SK-N-SH treated with all-trans-retinoic acid at 6 μM for 48 hours (cell line): ENCODE results near the gene PRIMPOL.

Source experiments
- ATAC-seq: fragments of 200-7000 bp; cut with Tn5 transposase; 3 replicates; pipeline ENCODE4 v1.9.1; 2020; ENCODE audit warnings: mild to moderate bottlenecking, moderate library complexity
- BACH2 ChIP-seq: fragments of 250-450 bp; sonication (Bioruptor Pico); IDR thresholded peaks from 2 replicates; pipeline ENCODE4 v1.9.0; 2021; ENCODE audit warnings: mild to moderate bottlenecking, borderline replicate concordance
- CSDC2 ChIP-seq: fragments of 250-450 bp; sonication (Bioruptor Pico); IDR thresholded peaks from 2 replicates; pipeline ENCODE4 v1.5.0; 2020; ENCODE audit warnings: mild to moderate bottlenecking, moderate library complexity
- ESRRG ChIP-seq: fragments of 250-450 bp; sonication (Bioruptor Pico); IDR thresholded peaks from 2 replicates; pipeline ENCODE4 v1.6.1; 2021; ENCODE audit warnings: mild to moderate bottlenecking
- GLIS3 ChIP-seq: fragments of 250-450 bp; sonication (Bioruptor Pico); IDR thresholded peaks from 2 replicates; pipeline ENCODE4 v1.5.0; 2020; ENCODE audit warnings: mild to moderate bottlenecking, moderate library complexity
- ISL1 ChIP-seq: fragments of 250-450 bp; sonication (Bioruptor Pico); IDR thresholded peaks from 2 replicates; pipeline ENCODE4 v2.1.2; 2022; ENCODE audit warnings: mild to moderate bottlenecking, moderate library complexity
- OSR1 ChIP-seq: fragments of 250-450 bp; sonication (Bioruptor Pico); IDR thresholded peaks from 2 replicates; pipeline ENCODE4 v1.8.0; 2022; ENCODE audit warnings: moderate library complexity, mild to moderate bottlenecking, inconsistent platforms
- RARB ChIP-seq: fragments of 250-450 bp; sonication (Bioruptor Pico); IDR thresholded peaks from 2 replicates; pipeline ENCODE4 v1.8.0; 2021; ENCODE audit warnings: mild to moderate bottlenecking, moderate library complexity
- SNAI2 ChIP-seq: fragments of 250-450 bp; sonication (Bioruptor Pico); IDR thresholded peaks from 2 replicates; pipeline ENCODE4 v1.5.0; 2020; ENCODE audit warnings: mild to moderate bottlenecking, moderate library complexity
- TCF4 ChIP-seq: fragments of 250-450 bp; sonication (Bioruptor Pico); IDR thresholded peaks from 2 replicates; pipeline ENCODE4 v1.8.0; 2021; ENCODE audit warnings: mild to moderate bottlenecking, moderate library complexity, borderline replicate concordance
- TOX ChIP-seq: fragments of 250-450 bp; sonication (Bioruptor Pico); IDR thresholded peaks from 2 replicates; pipeline ENCODE4 v1.8.0; 2021; ENCODE audit warnings: mild to moderate bottlenecking, moderate library complexity, borderline replicate concordance
- ZC3H10 ChIP-seq: fragments of 250-450 bp; sonication (Bioruptor Pico); IDR thresholded peaks from 2 replicates; pipeline ENCODE4 v1.5.1; 2021; ENCODE audit warnings: mild to moderate bottlenecking, moderate library complexity
- ZFP3 ChIP-seq: fragments of 250-450 bp; sonication (Bioruptor Pico); IDR thresholded peaks from 2 replicates; pipeline ENCODE4 v1.5.0; 2020; ENCODE audit warnings: mild to moderate bottlenecking, moderate library complexity
- ZFP30 ChIP-seq: fragments of 450-650 bp; formaldehyde crosslinking; IDR thresholded peaks from 2 replicates; pipeline ENCODE4 v1.5.0; 2022; ENCODE audit warnings: mild to moderate bottlenecking, moderate library complexity
- ZNF565 ChIP-seq: fragments of 450-650 bp; formaldehyde crosslinking; conservative IDR thresholded peaks from 2 replicates; pipeline ENCODE4 v1.5.0; 2020; ENCODE audit warnings: low read depth, mild to moderate bottlenecking, moderate library complexity
- ZNF70 ChIP-seq: fragments of 450-650 bp; formaldehyde crosslinking; IDR thresholded peaks from 2 replicates; pipeline ENCODE4 v1.5.0; 2020; ENCODE audit warnings: mild to moderate bottlenecking, moderate library complexity
- ZNF8 ChIP-seq: fragments of 450-650 bp; formaldehyde crosslinking; IDR thresholded peaks from 2 replicates; pipeline ENCODE4 v1.5.0; 2020; ENCODE audit warnings: mild to moderate bottlenecking, moderate library complexity
- TF ChIP-seq, protein P1 (sequence below): fragments of 250-450 bp; sonication (Bioruptor Pico); IDR thresholded peaks from 2 replicates; pipeline ENCODE4 v1.5.1; 2021; ENCODE audit warnings: mild to moderate bottlenecking, moderate library complexity
- TF ChIP-seq, protein P2 (sequence below): fragments of 250-450 bp; sonication (Bioruptor Pico); IDR thresholded peaks from 2 replicates; pipeline ENCODE4 v1.5.1; 2020; ENCODE audit warnings: low read depth, mild to moderate bottlenecking, moderate library complexity
- TF ChIP-seq, protein P3 (sequence below): fragments of 250-450 bp; sonication (Bioruptor Pico); IDR thresholded peaks from 2 replicates; pipeline ENCODE4 v1.5.0; 2020; ENCODE audit warnings: mild to moderate bottlenecking, moderate library complexity
- TF ChIP-seq, protein P4 (sequence below): fragments of 250-450 bp; sonication (Bioruptor Pico); IDR thresholded peaks from 2 replicates; pipeline ENCODE4 v1.8.0; 2020; ENCODE audit warnings: mild to moderate bottlenecking, moderate library complexity, borderline replicate concordance
- TF ChIP-seq, protein P5 (sequence below): fragments of 250-450 bp; sonication (Bioruptor Pico); IDR thresholded peaks from 2 replicates; pipeline ENCODE4 v1.8.0; 2021; ENCODE audit warnings: low read depth, mild to moderate bottlenecking, moderate library complexity, borderline replicate concordance

PRIMPOL gene

DNA sequence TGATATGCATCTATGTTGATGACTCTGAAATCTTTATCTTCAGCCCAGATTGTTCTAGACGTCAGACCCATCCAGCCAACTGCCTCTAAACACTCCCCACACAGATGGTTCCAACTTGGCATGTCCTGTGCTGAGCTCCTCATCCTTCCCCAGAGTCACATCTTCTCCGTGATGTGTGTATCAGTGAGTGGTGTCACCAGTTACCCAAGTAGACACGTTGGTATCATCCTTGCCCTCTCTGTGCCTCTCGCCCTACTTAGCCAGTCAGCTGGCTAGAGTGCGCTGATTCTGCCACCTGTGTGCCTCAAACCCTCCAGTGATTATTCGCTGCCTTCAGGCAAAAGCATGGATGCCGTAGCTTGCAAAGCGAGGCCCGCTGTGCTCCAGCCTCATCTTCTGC is 18.6 kb downstream of the PRIMPOL start:
- no peak for ATAC-seq
- TF ChIP-seq, protein P1, sequence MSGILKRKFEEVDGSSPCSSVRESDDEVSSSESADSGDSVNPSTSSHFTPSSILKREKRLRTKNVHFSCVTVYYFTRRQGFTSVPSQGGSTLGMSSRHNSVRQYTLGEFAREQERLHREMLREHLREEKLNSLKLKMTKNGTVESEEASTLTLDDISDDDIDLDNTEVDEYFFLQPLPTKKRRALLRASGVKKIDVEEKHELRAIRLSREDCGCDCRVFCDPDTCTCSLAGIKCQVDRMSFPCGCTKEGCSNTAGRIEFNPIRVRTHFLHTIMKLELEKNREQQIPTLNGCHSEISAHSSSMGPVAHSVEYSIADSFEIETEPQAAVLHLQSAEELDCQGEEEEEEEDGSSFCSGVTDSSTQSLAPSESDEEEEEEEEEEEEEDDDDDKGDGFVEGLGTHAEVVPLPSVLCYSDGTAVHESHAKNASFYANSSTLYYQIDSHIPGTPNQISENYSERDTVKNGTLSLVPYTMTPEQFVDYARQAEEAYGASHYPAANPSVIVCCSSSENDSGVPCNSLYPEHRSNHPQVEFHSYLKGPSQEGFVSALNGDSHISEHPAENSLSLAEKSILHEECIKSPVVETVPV (CRISPR knock-in tag): no peak
- TF ChIP-seq GLIS3 (CRISPR knock-in tag) (no peak), ZC3H10 (no peak), ZFP30 (no peak), SNAI2 (CRISPR knock-in tag) (no peak), CSDC2 (CRISPR knock-in tag) (no peak), TOX (CRISPR knock-in tag) (no peak), ZNF565 (CRISPR knock-in tag) (no peak), ZNF70 (CRISPR knock-in tag) (no peak), ESRRG (CRISPR knock-in tag) (no peak)
- TF ChIP-seq, protein P2, sequence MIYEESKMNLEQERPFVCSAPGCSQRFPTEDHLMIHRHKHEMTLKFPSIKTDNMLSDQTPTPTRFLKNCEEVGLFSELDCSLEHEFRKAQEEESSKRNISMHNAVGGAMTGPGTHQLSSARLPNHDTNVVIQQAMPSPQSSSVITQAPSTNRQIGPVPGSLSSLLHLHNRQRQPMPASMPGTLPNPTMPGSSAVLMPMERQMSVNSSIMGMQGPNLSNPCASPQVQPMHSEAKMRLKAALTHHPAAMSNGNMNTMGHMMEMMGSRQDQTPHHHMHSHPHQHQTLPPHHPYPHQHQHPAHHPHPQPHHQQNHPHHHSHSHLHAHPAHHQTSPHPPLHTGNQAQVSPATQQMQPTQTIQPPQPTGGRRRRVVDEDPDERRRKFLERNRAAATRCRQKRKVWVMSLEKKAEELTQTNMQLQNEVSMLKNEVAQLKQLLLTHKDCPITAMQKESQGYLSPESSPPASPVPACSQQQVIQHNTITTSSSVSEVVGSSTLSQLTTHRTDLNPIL (CRISPR knock-in tag): no peak
- TF ChIP-seq, protein P3, sequence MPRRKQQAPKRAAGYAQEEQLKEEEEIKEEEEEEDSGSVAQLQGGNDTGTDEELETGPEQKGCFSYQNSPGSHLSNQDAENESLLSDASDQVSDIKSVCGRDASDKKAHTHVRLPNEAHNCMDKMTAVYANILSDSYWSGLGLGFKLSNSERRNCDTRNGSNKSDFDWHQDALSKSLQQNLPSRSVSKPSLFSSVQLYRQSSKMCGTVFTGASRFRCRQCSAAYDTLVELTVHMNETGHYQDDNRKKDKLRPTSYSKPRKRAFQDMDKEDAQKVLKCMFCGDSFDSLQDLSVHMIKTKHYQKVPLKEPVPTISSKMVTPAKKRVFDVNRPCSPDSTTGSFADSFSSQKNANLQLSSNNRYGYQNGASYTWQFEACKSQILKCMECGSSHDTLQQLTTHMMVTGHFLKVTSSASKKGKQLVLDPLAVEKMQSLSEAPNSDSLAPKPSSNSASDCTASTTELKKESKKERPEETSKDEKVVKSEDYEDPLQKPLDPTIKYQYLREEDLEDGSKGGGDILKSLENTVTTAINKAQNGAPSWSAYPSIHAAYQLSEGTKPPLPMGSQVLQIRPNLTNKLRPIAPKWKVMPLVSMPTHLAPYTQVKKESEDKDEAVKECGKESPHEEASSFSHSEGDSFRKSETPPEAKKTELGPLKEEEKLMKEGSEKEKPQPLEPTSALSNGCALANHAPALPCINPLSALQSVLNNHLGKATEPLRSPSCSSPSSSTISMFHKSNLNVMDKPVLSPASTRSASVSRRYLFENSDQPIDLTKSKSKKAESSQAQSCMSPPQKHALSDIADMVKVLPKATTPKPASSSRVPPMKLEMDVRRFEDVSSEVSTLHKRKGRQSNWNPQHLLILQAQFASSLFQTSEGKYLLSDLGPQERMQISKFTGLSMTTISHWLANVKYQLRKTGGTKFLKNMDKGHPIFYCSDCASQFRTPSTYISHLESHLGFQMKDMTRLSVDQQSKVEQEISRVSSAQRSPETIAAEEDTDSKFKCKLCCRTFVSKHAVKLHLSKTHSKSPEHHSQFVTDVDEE (CRISPR knock-in tag): no peak

DNA sequence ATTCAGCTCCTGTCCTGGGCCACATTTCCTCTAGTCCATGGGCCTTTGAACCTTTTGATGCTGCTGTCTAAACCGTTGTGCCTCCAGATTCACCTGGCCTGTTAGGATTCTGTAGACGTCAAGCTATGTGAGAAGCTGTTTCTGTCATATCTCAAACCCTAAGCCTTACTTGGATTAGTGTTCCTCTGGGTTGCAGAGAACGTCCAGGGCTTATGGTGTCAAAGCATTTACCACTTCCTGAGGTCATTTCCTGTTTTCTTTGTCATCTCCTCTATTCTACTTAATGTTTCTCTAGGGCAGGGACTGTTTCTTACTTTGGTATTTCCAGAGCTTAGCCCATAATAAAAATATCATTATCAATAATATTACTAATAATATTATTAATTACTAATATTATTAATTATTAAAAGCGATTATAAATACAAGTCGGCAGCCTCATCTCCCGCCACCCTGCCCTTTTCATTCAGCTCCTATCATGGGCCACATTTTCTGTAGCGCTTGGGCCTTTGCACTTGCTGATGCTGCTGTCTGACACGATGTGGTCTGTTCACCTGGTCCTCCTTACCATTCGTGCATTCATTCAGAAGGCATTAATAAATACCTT is 19.1 kb downstream of the PRIMPOL start:
- TF ChIP-seq, protein P4, sequence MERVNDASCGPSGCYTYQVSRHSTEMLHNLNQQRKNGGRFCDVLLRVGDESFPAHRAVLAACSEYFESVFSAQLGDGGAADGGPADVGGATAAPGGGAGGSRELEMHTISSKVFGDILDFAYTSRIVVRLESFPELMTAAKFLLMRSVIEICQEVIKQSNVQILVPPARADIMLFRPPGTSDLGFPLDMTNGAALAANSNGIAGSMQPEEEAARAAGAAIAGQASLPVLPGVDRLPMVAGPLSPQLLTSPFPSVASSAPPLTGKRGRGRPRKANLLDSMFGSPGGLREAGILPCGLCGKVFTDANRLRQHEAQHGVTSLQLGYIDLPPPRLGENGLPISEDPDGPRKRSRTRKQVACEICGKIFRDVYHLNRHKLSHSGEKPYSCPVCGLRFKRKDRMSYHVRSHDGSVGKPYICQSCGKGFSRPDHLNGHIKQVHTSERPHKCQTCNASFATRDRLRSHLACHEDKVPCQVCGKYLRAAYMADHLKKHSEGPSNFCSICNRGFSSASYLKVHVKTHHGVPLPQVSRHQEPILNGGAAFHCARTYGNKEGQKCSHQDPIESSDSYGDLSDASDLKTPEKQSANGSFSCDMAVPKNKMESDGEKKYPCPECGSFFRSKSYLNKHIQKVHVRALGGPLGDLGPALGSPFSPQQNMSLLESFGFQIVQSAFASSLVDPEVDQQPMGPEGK (CRISPR knock-in tag): no peak
- TF ChIP-seq, protein P2 (CRISPR knock-in tag): no peak
- TF ChIP-seq OSR1 (CRISPR knock-in tag): no peak
- TF ChIP-seq ESRRG (CRISPR knock-in tag): no peak
- no peak for TF ChIP-seq ZFP3 (CRISPR knock-in tag)
- TF ChIP-seq TCF4: no peak
- TF ChIP-seq, protein P5, sequence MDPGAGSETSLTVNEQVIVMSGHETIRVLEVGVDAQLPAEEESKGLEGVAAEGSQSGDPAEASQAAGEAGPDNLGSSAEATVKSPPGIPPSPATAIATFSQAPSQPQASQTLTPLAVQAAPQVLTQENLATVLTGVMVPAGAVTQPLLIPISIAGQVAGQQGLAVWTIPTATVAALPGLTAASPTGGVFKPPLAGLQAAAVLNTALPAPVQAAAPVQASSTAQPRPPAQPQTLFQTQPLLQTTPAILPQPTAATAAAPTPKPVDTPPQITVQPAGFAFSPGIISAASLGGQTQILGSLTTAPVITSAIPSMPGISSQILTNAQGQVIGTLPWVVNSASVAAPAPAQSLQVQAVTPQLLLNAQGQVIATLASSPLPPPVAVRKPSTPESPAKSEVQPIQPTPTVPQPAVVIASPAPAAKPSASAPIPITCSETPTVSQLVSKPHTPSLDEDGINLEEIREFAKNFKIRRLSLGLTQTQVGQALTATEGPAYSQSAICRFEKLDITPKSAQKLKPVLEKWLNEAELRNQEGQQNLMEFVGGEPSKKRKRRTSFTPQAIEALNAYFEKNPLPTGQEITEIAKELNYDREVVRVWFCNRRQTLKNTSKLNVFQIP (CRISPR knock-in tag): no peak
- no peak for TF ChIP-seq ZC3H10
- no peak for TF ChIP-seq RARB (CRISPR knock-in tag)
- no peak for TF ChIP-seq GLIS3 (CRISPR knock-in tag)
- no peak for TF ChIP-seq ZNF8 (CRISPR knock-in tag)
- TF ChIP-seq CSDC2 (CRISPR knock-in tag): no peak
- TF ChIP-seq SNAI2 (CRISPR knock-in tag): no peak
- no peak for TF ChIP-seq ISL1 (CRISPR knock-in tag)
- TF ChIP-seq ZFP30: no peak
- TF ChIP-seq, protein P3 (CRISPR knock-in tag): no peak
- no peak for TF ChIP-seq TOX (CRISPR knock-in tag)
- TF ChIP-seq ZNF70 (CRISPR knock-in tag): no peak
- TF ChIP-seq BACH2: no peak
- ATAC-seq: no peak
